ENCODE measurements around the gene INF2.

INF2 gene

GRCh38 chr14:104657101-104657524 lies 32.3 kb upstream of the INF2 start:
- peak; percentile 78 to 94 (median 91) for DNase-seq
- peaks cover 3 to 56% (median 48%) of the 10 kb centered on the region in 4 experiments for H3K4me1 ChIP-seq (ENCODE audit: control extremely low read depth in 1 of 4, control insufficient read depth in 4 of 4, insufficient read depth in 4 of 4, low read length in 3 of 4)

GRCh38 chr14:104657563-104658324 lies 31.7 kb upstream of the INF2 start:
- POLR2A ChIA-PET: no interaction called here
- 18% methylated on average over 14 of the region's 17 CpGs for WGBS (ENCODE audit: insufficient coverage)

More at GRCh38 chr14:104657101-104657524, 32.3 kb upstream of the INF2 start:
- ChIA-PET POLR2A (no interaction called here), CTCF (interaction anchor here (1.2 to 2.5 kb wide), 4 partner anchors 9 to 30 kb away, joined by 3 to 10 read pairs (median 6); no protein-coding TSS in a partner anchor)
- Histone ChIP-seq H3K27ac (ENCODE audit: insufficient read depth in 1 of 2, low read depth in 1 of 2, low read length in 2 of 2, poor library complexity in 1 of 2, severe bottlenecking in 2 of 2) (no peak overlapping the region), H3K36me3 (ENCODE audit: control insufficient read depth in 4 of 4, insufficient read depth in 4 of 4, low read length in 3 of 4) (no peaks in the 10 kb centered on the region), H3K27me3 (replicated peaks in 2 of 5; ENCODE audit: control insufficient read depth in 4 of 5, insufficient read depth in 5 of 5, low read length in 4 of 5) (no peaks in the 10 kb centered on the region), H3K4me3 (ENCODE audit: control insufficient read depth in 1 of 7, extremely low read depth in 1 of 7, insufficient read depth in 4 of 7, low read depth in 2 of 7, low read length in 6 of 7) (peak overlapping the region in 1 of 7 experiments; percentile 10), H3K9me3 (ENCODE audit: control extremely low read depth in 1 of 5, control insufficient read depth in 4 of 5, insufficient read depth in 2 of 5, low read depth in 1 of 5, low read length in 4 of 5) (peaks cover 0 to 29% (median 14%) of the 10 kb centered on the region in 5 experiments)
- 9% methylated on average over 7 of the region's 8 CpGs for WGBS (ENCODE audit: insufficient coverage)

GRCh38 chr14:104658325-104658712 lies 31.1 kb upstream of the INF2 start:
- H3K4me1 ChIP-seq (ENCODE audit: control extremely low read depth in 1 of 4, control insufficient read depth in 4 of 4, insufficient read depth in 4 of 4, low read length in 3 of 4): peaks cover 3 to 56% (median 48%) of the 10 kb centered on the region in 4 experiments
- POLR2A ChIA-PET: no interaction called here
- CTCF ChIA-PET: interaction anchor here (1.2 to 2.5 kb wide), 5 partner anchors 8 to 65 kb away, joined by 3 to 10 read pairs (median 4); partner anchors contain the start of gene ADSS1
- H3K27ac ChIP-seq (ENCODE audit: insufficient read depth in 1 of 2, low read depth in 1 of 2, low read length in 2 of 2, poor library complexity in 1 of 2, severe bottlenecking in 2 of 2): no peak overlapping the region
- H3K27me3 ChIP-seq (replicated peaks in 2 of 5; ENCODE audit: control insufficient read depth in 4 of 5, insufficient read depth in 5 of 5, low read length in 4 of 5): no peaks in the 10 kb centered on the region
- 97% methylated on average over 15 of the region's 15 CpGs for WGBS (ENCODE audit: insufficient coverage)
- peaks cover 0 to 19% (median 6%) of the 10 kb centered on the region in 5 experiments for H3K9me3 ChIP-seq (ENCODE audit: control extremely low read depth in 1 of 5, control insufficient read depth in 4 of 5, insufficient read depth in 2 of 5, low read depth in 1 of 5, low read length in 4 of 5)
- no peaks in the 10 kb centered on the region for H3K36me3 ChIP-seq (ENCODE audit: control insufficient read depth in 4 of 4, insufficient read depth in 4 of 4, low read length in 3 of 4)
- no peak for DNase-seq
- peak overlapping the region in 2 of 7 experiments; percentile 25 to 28 for H3K4me3 ChIP-seq (ENCODE audit: control insufficient read depth in 1 of 7, extremely low read depth in 1 of 7, insufficient read depth in 4 of 7, low read depth in 2 of 7, low read length in 6 of 7)

More at GRCh38 chr14:104657563-104658324, 31.7 kb upstream of the INF2 start:
- Histone ChIP-seq H3K4me3 (ENCODE audit: control insufficient read depth in 1 of 7, extremely low read depth in 1 of 7, insufficient read depth in 4 of 7, low read depth in 2 of 7, low read length in 6 of 7) (peak overlapping the region in 2 of 7 experiments; percentile 25 to 28), H3K27me3 (replicated peaks in 2 of 5; ENCODE audit: control insufficient read depth in 4 of 5, insufficient read depth in 5 of 5, low read length in 4 of 5) (no peaks in the 10 kb centered on the region), H3K9me3 (ENCODE audit: control extremely low read depth in 1 of 5, control insufficient read depth in 4 of 5, insufficient read depth in 2 of 5, low read depth in 1 of 5, low read length in 4 of 5) (peaks cover 0 to 23% (median 10%) of the 10 kb centered on the region in 5 experiments), H3K27ac (ENCODE audit: insufficient read depth in 1 of 2, low read depth in 1 of 2, low read length in 2 of 2, poor library complexity in 1 of 2, severe bottlenecking in 2 of 2) (no peak overlapping the region), H3K36me3 (ENCODE audit: control insufficient read depth in 4 of 4, insufficient read depth in 4 of 4, low read length in 3 of 4) (no peaks in the 10 kb centered on the region), H3K4me1 (ENCODE audit: control extremely low read depth in 1 of 4, control insufficient read depth in 4 of 4, insufficient read depth in 4 of 4, low read length in 3 of 4) (peaks cover 3 to 56% (median 48%) of the 10 kb centered on the region in 4 experiments)
- CTCF ChIA-PET: interaction anchor here (1.2 to 2.5 kb wide), 6 partner anchors 8 to 66 kb away, joined by 3 to 10 read pairs (median 4); partner anchors contain the start of gene ADSS1
- DNase-seq: peak in 2 of 3 donors; percentile 58 to 70

- H3K27me3 ChIP-seq (replicated peaks in 2 of 5; ENCODE audit: control insufficient read depth in 4 of 5, insufficient read depth in 5 of 5, low read length in 4 of 5): no peaks in the 10 kb centered on the region
- H3K9me3 ChIP-seq (ENCODE audit: control extremely low read depth in 1 of 5, control insufficient read depth in 4 of 5, insufficient read depth in 2 of 5, low read depth in 1 of 5, low read length in 4 of 5): peaks cover 0 to 12% (median 3%) of the 10 kb centered on the region in 5 experiments
- WGBS (ENCODE audit: insufficient coverage): 87% methylated on average over 4 of the region's 5 CpGs
- ChIA-PET CTCF (interaction anchor here (1.4 to 2.5 kb wide), 3 partner anchors 21 to 64 kb away, joined by 3 to 9 read pairs (median 3); partner anchors contain the start of gene ADSS1), POLR2A (interaction anchor here (1.5 kb wide), 1 partner anchor 19 kb away, joined by 4 read pairs; no protein-coding TSS in a partner anchor)
- no peak overlapping the region for H3K27ac ChIP-seq (ENCODE audit: insufficient read depth in 1 of 2, low read depth in 1 of 2, low read length in 2 of 2, poor library complexity in 1 of 2, severe bottlenecking in 2 of 2)
- DNase-seq: no peak
- H3K4me1 ChIP-seq (ENCODE audit: control extremely low read depth in 1 of 4, control insufficient read depth in 4 of 4, insufficient read depth in 4 of 4, low read length in 3 of 4): peaks cover 3 to 56% (median 48%) of the 10 kb centered on the region in 4 experiments
- no peaks in the 10 kb centered on the region for H3K36me3 ChIP-seq (ENCODE audit: control insufficient read depth in 4 of 4, insufficient read depth in 4 of 4, low read length in 3 of 4)
- no peak overlapping the region for H3K4me3 ChIP-seq (ENCODE audit: control insufficient read depth in 1 of 7, extremely low read depth in 1 of 7, insufficient read depth in 4 of 7, low read depth in 2 of 7, low read length in 6 of 7)
These were observed 30.3 kb upstream of the INF2 start for GRCh38 chr14:104659146-104659545.

GRCh38 chr14:104659764-104660523 lies 29.5 kb upstream of the INF2 start:
- no peaks in the 10 kb centered on the region for H3K36me3 ChIP-seq (ENCODE audit: control insufficient read depth in 4 of 4, insufficient read depth in 4 of 4, low read length in 3 of 4)
- peak in 1 of 3 donors; percentile 30 for DNase-seq
- no peaks in the 10 kb centered on the region for H3K27me3 ChIP-seq (replicated peaks in 2 of 5; ENCODE audit: control insufficient read depth in 4 of 5, insufficient read depth in 5 of 5, low read length in 4 of 5)
- peaks cover 0 to 6% (median 0%) of the 10 kb centered on the region in 5 experiments for H3K9me3 ChIP-seq (ENCODE audit: control extremely low read depth in 1 of 5, control insufficient read depth in 4 of 5, insufficient read depth in 2 of 5, low read depth in 1 of 5, low read length in 4 of 5)
- H3K4me3 ChIP-seq (ENCODE audit: control insufficient read depth in 1 of 7, extremely low read depth in 1 of 7, insufficient read depth in 4 of 7, low read depth in 2 of 7, low read length in 6 of 7): peak overlapping the region in 4 of 7 experiments; percentile 46 to 62 (median 52)
- ChIA-PET CTCF (interaction anchor here (0.8 to 1.4 kb wide), 2 partner anchors 9 to 49 kb away, joined by 4 read pairs; no protein-coding TSS in a partner anchor), POLR2A (interaction anchor here (1.5 kb wide), 1 partner anchor 18 kb away, joined by 4 read pairs; no protein-coding TSS in a partner anchor)
- WGBS (ENCODE audit: insufficient coverage): 17% methylated on average over 34 of the region's 43 CpGs
- peaks cover 3 to 56% (median 48%) of the 10 kb centered on the region in 4 experiments for H3K4me1 ChIP-seq (ENCODE audit: control extremely low read depth in 1 of 4, control insufficient read depth in 4 of 4, insufficient read depth in 4 of 4, low read length in 3 of 4)
- H3K27ac ChIP-seq (ENCODE audit: insufficient read depth in 1 of 2, low read depth in 1 of 2, low read length in 2 of 2, poor library complexity in 1 of 2, severe bottlenecking in 2 of 2): no peak overlapping the region

GRCh38 chr14:104660597-104660996 lies 28.8 kb upstream of the INF2 start:
- H3K27ac ChIP-seq (ENCODE audit: insufficient read depth in 1 of 2, low read depth in 1 of 2, low read length in 2 of 2, poor library complexity in 1 of 2, severe bottlenecking in 2 of 2): no peak overlapping the region
- peaks cover 0 to 5% (median 0%) of the 10 kb centered on the region in 5 experiments for H3K9me3 ChIP-seq (ENCODE audit: control extremely low read depth in 1 of 5, control insufficient read depth in 4 of 5, insufficient read depth in 2 of 5, low read depth in 1 of 5, low read length in 4 of 5)
- CTCF ChIA-PET: interaction anchor here (1.4 kb wide), 1 partner anchor 48 kb away, joined by 4 read pairs; no protein-coding TSS in a partner anchor
- POLR2A ChIA-PET: interaction anchor here (0.6 to 1.0 kb wide), 2 partner anchors 17 to 52 kb away, joined by 3 to 5 read pairs; no protein-coding TSS in a partner anchor
- 6% methylated on average over 10 of the region's 13 CpGs for WGBS (ENCODE audit: insufficient coverage)
- peaks cover 3 to 60% (median 51%) of the 10 kb centered on the region in 4 experiments for H3K4me1 ChIP-seq (ENCODE audit: control extremely low read depth in 1 of 4, control insufficient read depth in 4 of 4, insufficient read depth in 4 of 4, low read length in 3 of 4)
- H3K27me3 ChIP-seq (replicated peaks in 2 of 5; ENCODE audit: control insufficient read depth in 4 of 5, insufficient read depth in 5 of 5, low read length in 4 of 5): no peaks in the 10 kb centered on the region
- peak in 2 of 3 donors; percentile 28 to 44 for DNase-seq
- no peaks in the 10 kb centered on the region for H3K36me3 ChIP-seq (ENCODE audit: control insufficient read depth in 4 of 4, insufficient read depth in 4 of 4, low read length in 3 of 4)
- peak overlapping the region in 2 of 7 experiments; percentile 52 to 62 for H3K4me3 ChIP-seq (ENCODE audit: control insufficient read depth in 1 of 7, extremely low read depth in 1 of 7, insufficient read depth in 4 of 7, low read depth in 2 of 7, low read length in 6 of 7)
